EL (cell line): ENCODE measurements around the gene SF3B2.
"Not testable (repeated sequence)": the region's sequence is repeated elsewhere in the genome, so short reads cannot be mapped to it uniquely, and the experiment has no call there.

Experiments used
- DNase-seq: peaks from one replicate; pipeline ENCODE4 v3.0.0-alpha.2; 2016

The SF3B2 gene

GRCh38 chr11:66112601-66113499 lies 60.7 kb downstream of the SF3B2 start:
- peak; percentile 94 for DNase-seq

- not testable (repeated sequence) for DNase-seq
Observed at GRCh38 chr11:66114957-66115356, 62.8 kb downstream of the SF3B2 start.

- DNase-seq = no peak
Observed at GRCh38 chr11:66115638-66116301, 63.6 kb downstream of the SF3B2 start.

GRCh38 chr11:66116576-66117361 lies 64.6 kb downstream of the SF3B2 start:
- no peak for DNase-seq

GRCh38 chr11:66118847-66119246 lies 66.7 kb downstream of the SF3B2 start:
- no peak for DNase-seq
